SK-N-DZ (cell line): Measurements from ENCODE around the gene MCM5.
"Not testable (repeated sequence)": the region's sequence is repeated elsewhere in the genome, so short reads cannot be mapped to it uniquely, and the experiment has no call there.

Source experiments
- DNase-seq: peaks from one replicate; pipeline ENCODE4 v3.0.0-alpha.2; 2015; ENCODE audit warnings: low spot score

The MCM5 gene

DNA sequence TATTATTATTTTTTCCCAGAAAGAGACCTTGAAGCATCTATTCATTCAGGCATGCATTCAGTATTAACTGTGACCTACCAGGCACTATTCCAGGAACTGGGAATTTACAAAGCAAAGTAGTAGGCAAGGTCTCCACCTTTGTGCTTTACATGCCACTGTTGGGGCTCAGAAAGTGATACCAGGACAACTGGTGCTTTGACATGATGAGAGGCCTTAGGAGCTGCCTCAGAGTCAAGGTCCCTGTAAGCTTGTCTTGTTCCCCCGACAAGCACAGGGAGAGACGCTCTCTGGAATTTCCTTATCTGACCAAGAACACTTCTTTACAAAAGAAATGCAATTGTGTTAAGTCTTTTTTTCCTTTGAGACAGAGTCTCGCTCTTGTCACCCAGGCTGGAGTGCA, 21.3 kb upstream of the MCM5 start:
- no peak for DNase-seq

DNA sequence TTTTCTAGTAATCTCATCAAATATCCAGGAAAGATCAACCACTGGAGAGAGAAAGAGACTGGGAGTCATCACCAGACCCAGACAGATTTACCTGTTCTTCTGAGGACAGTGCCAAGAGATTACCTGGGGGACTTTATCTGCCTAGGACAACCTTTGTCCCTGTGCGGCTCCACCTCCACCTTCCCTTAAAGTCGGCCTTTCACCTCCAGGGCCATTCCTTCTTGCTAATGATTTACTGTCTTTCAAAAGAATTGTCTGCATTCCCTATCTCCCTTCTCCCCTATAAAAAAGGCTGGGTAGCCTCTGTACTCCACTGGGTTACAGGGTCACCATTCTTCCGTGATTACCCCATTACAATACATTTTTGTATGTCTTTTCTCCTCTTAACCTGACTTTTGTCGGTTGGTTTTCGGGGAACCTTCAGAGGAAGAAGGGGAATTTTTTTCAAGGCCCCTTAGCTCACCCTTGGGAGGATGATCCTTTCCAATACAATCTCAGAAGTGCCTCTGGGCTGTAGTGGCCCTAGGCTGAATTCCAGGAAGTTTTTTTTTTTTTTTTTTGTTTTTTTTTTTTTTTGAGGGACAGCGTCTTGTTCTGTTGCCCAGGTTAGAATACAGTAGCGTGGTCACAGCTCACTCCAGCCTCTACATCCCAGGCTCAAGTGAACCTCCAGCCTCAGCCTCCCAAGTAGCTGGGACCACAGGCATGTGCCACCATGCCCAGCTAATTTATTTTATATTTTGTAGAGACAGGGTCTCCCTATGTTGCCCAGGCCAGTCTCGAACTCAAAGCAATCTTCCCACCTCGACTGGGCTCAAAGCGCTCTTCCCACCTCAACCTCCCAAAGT, 20.6 kb upstream of the MCM5 start:
- DNase-seq: no peak

DNA sequence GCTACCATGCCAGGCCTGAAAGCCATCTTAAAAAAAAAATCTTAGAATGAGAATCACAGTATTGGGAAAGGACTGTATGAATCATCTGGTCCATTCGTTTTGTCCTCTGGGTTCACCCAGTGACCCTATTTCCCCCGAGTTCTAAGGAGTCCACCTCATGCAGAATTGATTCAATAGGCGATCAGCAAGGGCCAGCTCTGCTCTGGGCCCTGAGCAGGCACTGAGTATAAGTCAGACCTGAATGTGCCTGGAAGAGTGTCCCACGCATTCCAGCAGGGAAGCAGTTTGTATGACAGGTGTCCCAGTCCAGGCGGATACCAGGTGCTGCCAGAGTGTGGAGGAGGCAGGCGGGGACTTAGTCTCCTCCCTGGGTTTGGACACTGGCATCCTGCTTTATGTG, 19.9 kb upstream of the MCM5 start:
- no peak for DNase-seq

DNA sequence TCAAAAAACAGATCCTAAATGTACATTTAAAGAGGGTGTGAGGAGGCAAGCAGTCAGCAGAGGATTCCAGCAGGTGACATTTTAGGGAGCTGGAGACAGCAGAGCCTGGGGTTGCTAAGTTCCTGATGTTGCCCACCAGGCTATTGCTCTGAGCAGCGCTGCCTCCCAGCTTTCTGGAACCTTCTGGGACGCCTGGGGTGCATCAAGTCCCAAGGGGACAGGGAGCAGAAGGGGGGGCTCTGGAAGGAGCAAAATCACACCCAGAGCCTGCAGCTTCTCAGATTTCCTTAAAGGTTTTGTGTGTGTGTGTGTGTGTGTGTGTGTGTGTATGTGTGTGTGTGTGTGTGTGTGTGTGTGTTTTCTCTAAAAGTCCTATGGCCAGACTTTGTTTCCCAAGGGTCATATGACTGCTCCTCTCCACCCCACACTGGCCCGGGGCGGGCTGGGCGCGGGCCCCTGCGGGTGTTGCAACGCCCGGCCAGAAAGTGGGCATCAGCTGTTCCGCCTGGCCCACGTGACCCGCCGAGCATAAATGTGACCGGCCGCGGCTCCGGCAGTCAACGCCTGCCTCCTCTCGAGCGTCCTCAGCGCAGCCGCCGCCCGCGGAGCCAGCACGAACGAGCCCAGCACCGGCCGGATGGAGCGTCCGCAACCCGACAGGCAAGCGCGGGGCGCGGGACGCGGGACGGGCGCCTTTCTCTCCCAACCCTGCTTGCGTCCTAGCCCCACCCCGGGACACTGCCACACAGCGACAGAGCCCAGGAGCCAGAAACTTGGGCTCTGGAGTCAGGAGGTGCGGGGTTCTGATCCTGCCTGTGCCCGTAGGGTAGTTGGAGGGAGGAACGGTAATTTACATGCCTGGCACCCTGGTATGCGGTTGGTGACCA, 19.2 kb upstream of the MCM5 start, which contains the start of gene HMOX1:
Gene HMOX1 (plus strand): TSS at position 560 of the 887 bp plus-strand sequence. CDS start 78 bp downstream, at position 638.
- DNase-seq: peak; percentile 67

DNA sequence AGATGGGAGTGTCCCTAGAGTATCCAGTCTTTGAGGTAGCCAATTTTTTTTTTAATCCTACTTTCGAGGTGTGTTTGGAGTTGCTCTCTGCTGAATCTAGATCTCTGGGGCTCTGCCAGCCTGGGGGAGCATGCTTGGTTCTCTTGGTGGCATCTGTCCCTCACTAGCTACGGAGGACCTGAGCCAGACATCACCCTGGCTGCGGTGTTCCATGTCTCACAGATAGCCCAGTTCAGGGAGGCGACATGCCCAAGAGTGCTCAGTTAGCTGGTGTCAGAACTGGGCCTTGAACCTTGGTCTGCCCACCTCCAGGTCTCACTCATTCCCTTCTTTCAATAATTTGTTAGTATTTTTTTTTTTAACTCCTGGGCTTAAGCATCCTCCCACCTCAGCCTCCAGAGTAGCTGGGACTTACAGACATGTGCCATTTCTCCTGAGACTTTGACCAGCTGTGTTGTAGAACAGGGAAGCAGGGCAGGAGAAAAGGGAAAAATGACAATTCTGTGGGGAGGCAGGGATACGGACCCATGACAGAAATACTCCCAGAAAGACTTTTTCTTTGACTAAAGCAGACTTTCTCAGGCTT, 18.4 kb upstream of the MCM5 start:
- no peak for DNase-seq

DNA sequence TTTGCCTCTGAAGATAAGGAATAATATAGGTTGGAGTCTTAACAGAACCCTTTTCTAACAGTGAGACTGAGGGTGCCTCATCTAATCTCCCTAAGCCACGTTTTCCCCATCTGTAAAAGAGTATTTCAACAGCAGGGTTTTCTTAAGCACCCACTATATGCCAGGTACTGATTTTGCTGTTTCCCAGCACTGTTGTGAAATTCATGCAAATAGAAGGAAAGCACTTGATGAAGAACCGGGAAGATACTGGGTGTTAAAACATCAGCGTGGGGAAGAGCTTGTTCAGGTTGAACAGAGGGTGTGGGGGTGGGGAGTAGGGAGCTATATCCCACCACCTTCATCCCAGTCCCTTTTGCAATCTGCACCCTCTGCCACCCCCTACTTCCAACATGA, 16.3 kb upstream of the MCM5 start:
- no peak for DNase-seq

DNA sequence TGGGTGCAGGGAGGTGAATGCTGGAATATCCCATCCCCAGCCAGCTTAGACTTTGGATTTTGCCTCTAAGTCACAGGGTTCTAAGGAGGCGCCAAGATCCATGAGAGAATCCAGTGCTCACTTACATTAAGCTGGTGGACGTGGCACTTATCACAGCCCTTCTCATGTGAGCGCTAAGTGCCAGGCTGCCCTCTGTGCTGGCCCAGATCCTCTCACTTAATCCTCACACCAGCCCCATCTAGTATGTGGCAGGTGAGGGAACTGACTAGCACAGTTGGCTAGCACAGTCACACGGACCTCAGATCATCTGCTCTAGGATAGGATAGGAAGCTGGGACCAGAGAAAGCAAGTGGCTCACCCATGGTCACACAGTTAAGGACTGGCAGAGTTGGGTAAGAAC, 15.4 kb upstream of the MCM5 start:
- no peak for DNase-seq

DNA sequence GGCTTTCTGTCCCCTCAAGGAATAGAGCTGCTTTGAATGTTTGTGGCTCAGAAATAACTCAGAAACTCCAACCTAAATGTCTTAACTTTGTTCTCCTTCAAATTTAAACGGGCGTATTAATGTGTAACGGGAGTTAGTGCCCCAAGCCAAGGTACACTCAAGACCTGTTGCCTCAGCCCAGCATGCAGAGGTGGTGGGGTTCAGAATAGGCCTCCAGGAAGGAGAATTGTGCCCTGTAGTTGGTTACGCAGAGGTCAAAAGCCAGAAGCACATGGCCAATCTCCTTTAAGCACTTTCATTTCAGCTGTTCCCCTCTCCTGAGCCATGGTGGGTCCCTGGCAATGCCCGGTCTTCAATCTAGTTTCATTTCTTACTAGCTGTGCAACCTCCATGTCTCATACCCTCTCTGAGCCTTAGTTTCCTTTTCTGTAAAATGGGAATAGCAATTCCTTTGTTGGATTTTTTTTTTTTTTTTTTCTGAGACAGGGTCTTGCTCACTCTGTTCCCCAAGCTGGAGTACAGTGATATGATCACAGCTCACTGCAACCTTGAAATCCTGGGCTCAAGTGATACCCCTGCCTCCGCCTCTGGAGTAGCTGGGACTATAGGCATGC, 14.9 kb upstream of the MCM5 start:
- no peak for DNase-seq

DNA sequence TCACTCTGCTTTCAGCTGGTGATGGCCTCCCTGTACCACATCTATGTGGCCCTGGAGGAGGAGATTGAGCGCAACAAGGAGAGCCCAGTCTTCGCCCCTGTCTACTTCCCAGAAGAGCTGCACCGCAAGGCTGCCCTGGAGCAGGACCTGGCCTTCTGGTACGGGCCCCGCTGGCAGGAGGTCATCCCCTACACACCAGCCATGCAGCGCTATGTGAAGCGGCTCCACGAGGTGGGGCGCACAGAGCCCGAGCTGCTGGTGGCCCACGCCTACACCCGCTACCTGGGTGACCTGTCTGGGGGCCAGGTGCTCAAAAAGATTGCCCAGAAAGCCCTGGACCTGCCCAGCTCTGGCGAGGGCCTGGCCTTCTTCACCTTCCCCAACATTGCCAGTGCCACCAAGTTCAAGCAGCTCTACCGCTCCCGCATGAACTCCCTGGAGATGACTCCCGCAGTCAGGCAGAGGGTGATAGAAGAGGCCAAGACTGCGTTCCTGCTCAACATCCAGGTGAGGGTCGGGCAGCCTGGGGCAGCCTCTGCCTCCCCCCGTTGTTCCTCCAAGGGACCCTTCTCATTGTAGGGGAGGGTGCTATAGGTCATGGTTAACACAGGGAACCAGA, 13.2 kb upstream of the MCM5 start:
- DNase-seq: no peak

DNA sequence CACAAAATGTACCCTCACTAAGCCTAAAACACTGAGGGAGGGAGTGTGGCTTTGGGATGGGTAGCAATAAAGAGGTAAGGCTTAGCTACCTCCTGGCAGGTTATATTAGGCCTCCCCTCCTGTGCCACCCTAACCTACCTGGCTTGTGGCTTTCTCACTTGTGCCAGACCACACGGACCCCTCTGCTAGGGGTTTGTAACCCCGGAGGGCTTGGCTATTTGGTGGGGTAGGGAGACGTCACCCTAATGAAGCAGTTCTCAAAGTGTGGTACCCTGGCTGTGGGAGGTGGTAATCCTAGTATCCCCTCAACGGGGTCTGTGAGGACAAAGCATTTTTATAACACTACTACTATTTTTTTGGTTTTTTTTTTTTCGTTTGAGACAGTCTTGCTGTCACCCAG, 9.0 kb upstream of the MCM5 start:
- DNase-seq: no peak

DNA sequence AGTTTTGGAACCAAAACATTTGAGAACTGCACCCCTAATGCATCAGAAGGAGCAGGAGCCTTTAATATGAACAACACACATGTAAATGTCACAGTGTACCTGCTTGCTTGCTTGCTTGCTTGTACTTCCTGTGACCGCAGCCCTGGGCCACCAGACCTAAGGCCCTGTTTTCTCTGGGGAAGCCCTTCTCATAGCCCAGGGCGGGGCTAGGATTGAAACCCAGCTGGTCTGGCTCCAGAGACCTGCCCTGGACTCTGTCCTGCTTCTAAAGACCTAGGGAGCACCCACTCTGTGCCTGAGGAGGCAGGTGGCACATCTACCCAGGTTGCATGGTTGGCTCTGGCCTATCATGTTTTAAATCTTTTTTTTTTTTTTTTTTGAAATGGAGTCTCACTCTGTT, 7.6 kb upstream of the MCM5 start:
- no peak for DNase-seq

DNA sequence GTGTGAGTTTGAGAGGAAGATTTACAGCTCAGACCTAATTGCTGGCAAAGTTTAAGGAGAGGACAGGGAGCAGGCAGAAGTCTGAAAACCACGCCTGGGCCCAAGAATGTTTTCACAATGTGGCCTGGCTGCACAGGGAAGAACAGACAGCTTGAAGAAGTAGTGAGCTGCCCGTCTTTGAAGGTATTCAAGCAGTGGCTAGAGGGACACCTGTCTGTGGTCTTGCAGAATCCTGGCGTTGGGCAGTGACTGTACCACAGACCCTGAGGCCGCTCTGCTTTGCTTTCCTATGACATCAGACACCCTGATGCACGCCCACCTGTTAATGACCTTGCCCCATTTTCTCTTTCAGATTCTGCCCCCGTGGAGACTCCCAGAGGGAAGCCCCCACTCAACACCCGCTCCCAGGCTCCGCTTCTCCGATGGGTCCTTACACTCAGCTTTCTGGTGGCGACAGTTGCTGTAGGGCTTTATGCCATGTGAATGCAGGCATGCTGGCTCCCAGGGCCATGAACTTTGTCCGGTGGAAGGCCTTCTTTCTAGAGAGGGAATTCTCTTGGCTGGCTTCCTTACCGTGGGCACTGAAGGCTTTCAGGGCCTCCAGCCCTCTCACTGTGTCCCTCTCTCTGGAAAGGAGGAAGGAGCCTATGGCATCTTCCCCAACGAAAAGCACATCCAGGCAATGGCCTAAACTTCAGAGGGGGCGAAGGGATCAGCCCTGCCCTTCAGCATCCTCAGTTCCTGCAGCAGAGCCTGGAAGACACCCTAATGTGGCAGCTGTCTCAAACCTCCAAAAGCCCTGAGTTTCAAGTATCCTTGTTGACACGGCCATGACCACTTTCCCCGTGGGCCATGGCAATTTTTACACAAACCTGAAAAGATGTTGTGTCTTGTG, 6.6 kb upstream of the MCM5 start:
- DNase-seq: no peak

DNA sequence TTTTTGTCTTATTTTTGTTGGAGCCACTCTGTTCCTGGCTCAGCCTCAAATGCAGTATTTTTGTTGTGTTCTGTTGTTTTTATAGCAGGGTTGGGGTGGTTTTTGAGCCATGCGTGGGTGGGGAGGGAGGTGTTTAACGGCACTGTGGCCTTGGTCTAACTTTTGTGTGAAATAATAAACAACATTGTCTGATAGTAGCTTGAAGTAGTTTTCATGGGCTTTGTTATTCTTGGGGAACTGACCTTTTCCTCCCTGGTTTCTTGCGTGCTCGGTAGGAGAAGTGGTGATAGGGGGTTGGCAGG, 6.0 kb upstream of the MCM5 start:
- DNase-seq: no peak

DNA sequence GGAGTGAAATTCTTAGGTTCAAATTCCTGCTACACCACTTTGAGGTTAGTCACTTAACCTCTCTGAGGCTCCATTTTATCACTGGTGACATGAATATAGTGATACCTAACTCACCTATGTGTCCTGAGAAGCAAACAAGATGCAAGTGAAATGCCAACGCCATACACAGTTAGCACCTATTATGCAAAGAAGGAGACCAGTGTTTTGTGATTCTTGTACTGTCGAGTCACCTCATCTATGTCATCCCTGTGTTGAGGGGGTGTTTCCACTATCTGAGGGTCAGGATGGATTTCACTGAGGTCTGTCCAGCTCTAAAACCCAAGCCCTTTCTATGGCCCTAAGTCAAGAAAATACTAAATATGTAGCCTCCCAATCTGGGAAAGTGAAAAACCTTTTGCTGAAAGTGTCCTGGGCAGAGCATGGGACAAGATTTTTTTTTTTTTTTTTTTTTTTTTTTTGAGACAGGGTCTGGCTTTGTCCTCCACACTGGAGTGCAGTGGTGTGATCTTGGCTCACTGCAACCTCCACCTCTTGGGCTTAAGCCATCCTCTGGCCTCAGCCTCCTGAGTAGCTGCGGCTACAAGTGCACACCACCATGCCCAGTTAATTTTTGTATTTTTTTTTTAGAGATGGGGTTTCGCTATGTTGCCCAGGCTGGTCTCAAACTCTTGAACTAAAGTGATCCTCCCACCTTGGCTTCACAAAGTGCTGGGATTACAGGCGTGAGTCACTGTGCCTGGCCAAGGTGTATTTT, 5.0 kb upstream of the MCM5 start:
- DNase-seq: no peak

DNA sequence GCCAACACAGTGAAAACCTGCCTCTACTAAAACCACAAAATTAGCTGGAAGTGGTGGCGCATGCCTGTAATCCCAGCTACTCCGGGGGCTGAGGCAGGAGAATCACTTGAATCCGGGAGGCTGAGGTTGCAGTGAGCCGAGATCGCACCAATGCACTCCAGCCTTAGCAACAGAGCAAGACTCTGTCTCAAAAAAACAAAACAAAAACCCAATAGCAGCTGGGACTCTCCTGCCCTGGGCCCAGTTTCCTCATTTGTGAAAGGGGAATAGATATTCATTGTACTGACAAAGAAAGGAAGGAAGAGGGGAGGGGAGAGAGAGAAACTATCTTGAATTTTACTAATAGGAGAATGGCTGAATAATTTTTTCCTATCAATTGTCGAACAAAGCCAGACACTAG, 3.3 kb upstream of the MCM5 start:
- not testable (repeated sequence) for DNase-seq

DNA sequence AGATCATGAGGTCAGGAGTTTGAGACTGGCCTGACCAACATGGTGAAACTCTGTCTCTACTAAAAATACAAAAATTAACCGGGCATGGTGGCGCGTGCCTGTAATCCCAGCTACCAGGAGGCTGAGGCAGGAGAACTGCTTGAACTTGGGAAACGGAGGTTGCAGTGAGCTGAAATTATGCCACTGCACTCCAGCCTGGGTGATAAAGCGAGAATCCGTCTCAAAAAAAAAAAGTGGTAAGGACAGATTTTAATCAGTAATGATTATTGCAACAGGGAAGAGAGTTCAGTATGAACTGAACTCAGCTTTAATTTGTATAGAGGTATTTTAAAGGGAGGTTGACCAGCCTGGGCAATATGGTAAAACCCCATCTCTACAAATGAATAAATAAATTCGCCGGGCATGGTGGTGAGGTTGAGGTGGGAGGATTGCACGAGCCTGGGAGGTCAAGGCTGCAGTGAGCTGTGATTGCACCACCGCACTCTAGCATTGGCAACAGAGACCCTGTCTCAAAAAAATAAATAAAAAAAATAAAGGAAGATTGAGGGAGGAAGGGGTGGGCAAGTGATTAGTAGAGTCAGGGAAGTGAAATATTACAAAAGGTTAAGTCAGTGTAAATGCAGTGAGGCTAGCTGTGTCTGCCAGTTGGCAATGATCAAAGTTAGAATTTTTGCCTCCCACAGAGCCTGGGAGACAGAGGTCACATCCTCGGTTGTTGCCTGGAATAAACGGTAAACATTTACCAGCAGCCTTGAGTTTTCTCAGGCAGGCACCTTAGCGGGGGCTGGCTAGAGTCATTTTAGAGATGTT, 2.6 kb upstream of the MCM5 start:
- no peak for DNase-seq

DNA sequence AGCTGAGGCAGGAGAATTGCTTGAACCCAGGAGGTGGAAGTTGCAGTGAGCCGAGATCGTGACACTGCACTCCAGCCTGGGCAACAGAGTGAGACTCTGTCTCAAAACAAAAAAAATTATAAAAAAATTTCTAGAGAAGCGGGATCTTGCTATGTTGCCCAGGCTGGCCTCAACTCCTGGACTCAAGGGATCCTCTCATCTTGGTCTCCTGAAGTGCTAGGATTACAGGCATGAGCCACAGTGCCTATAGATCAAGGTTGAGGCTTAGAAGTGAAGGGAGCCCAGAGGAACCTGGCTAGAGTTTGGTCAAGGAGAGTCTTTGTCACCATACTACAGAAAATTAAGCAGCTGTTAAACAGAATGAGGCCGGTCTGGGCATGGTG, 1.4 kb upstream of the MCM5 start:
- DNase-seq: no peak

DNA sequence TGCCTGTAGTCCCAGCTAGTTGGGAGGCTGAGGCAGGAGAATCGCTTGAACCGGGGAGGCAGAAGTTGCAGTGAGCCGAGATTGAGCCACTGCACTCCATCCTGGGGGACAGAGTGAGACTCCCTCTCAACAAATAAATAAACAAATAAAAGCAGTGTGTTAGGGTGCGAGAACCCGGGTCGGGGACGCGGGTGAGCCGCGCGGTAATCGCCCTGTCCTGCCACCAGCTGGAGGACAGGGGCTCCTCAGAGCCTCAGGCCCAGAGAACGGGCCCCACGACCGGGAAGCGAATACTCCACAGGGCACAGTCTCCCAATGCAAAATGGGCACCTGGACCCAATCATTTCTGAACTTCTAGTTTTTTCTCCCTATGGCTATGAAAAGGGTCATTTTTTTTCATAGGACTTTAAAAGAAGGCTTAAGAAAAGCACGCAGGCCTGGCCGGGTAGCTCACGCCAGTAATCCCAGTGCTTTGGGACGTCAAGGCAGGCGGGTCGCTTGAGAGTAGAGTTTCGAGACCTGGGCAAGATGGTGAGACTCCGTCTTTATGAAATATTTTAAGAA, 744 bp upstream of the MCM5 start:
- peak; percentile 26 for DNase-seq

DNA sequence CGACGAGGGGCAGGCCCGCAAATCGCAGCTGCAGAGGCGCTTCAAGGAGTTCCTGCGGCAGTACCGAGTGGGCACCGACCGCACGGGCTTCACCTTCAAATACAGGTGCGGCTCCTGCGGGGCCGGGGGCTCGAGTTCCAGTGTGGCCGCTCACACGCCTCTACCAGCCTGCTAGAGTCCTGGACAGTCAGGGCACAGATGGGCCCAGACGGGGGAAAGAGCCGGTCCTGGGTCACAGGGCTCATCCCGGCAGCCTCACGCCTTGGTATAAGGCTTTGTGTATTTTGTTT, 506 bp downstream of the MCM5 start:
- no peak for DNase-seq
